Liver (tissue), 3 donors: ENCODE data around the gene P2RY1.

Experiments used
- CTCF ChIP-seq: fragments of 150-350 bp; IDR thresholded peaks from 2 replicates; pipeline ENCODE4 v1.5.1; 2017; ENCODE audit warnings: improper control_type of control experiment, low read depth, low read length; ENCODE audit not compliant: missing input control
- FOXA1 ChIP-seq: IDR thresholded peaks from 2 replicates; pipeline ENCODE4 v1.6.1; 2016; ENCODE audit warnings: antibody characterized with exemption
- GABPA ChIP-seq, 2 donors: IDR thresholded peaks in 1 of 2; conservative IDR thresholded peaks in 1 of 2; 2 replicates each; pipeline ENCODE4 v1.6.1; 2016; ENCODE audit warnings: antibody characterized with exemption in 2 of 2, mild to moderate bottlenecking in 1 of 2, moderate library complexity in 1 of 2
- JUND ChIP-seq, 2 donors: IDR thresholded peaks; 2 replicates each; pipeline ENCODE4 v1.6.1; 2016; ENCODE audit warnings: antibody characterized with exemption in 2 of 2
- MAX ChIP-seq: IDR thresholded peaks from 2 replicates; pipeline ENCODE4 v1.6.1; 2016; ENCODE audit warnings: antibody characterized with exemption
- RXRA ChIP-seq, 2 donors: IDR thresholded peaks; 2 replicates each; pipeline ENCODE4 v1.6.1; 2017 to 2018; ENCODE audit warnings: antibody characterized with exemption in 2 of 2, mild to moderate bottlenecking in 1 of 2
- SP1 ChIP-seq: IDR thresholded peaks from 2 replicates; pipeline ENCODE4 v1.6.1; 2018; ENCODE audit warnings: antibody characterized with exemption, mild to moderate bottlenecking
- donor health status: healthy.
- donor health status: healthy.

GRCh38 chr3:152879130-152879789 lies 44.3 kb downstream of the P2RY1 start:
- no peak for TF ChIP-seq CTCF
- no peak for TF ChIP-seq MAX
- TF ChIP-seq JUND (IDR thresholded peaks at IDR 0.05): no peak
- no peak for TF ChIP-seq RXRA (IDR thresholded peaks at IDR 0.05)
- no peak for TF ChIP-seq SP1
- TF ChIP-seq FOXA1: no peak
- no peak for TF ChIP-seq GABPA (IDR thresholded peaks at IDR 0.05 in 1 of 2, conservative IDR thresholded peaks at IDR 0.05 in 1 of 2)
